HG03066 (cell line): ENCODE results near the gene ZC3H15.
"Not testable (repeated sequence)": the region's sequence is repeated elsewhere in the genome, so short reads cannot be mapped to it uniquely, and the experiment has no call there.

Experiments
- ATAC-seq: cut with Tn5 transposase; IDR thresholded peaks from one replicate; pipeline ENCODE4 v1.9.1; 2021; ENCODE audit warnings: low read depth; ENCODE audit not compliant: unreplicated experiment

Gene ZC3H15

GRCh38 chr2:186485871-186486650 is at the start of gene ZC3H15:
Gene ZC3H15 (plus strand): TSS chr2:186486260. CDS start chr2:186486383, 123 bp downstream.
- peak; percentile 76 for ATAC-seq

- no peak for ATAC-seq
These were observed 48.3 kb upstream of the ZC3H15 start for GRCh38 chr2:186437719-186438118.

DNA sequence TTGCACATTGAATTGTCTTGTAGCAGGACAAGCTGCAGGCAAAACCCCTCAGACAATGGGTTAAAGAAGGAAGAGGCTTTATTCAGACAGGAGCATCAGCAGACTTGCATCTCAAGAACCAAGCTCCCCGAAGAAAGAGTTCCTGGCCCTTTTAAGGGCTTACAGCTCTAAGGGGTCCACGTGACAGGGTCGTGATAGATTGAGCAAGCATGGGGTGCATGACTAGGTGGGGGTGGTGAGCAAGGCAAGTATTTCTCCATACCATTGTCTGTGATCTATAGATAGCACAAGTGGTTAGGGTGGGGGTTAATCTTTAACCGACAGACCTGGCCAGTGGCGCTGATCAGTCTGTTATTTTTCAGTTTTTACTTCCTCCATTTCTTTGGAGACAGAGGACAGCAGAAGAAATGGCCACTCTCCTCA is 46.4 kb upstream of the ZC3H15 start:
- not testable (repeated sequence) for ATAC-seq

GRCh38 chr2:186440506-186440905 is 45.6 kb upstream of the ZC3H15 start:
- no peak for ATAC-seq

- ATAC-seq, result no peak
These were observed 43.2 kb upstream of the ZC3H15 start for GRCh38 chr2:186442885-186443284.

DNA sequence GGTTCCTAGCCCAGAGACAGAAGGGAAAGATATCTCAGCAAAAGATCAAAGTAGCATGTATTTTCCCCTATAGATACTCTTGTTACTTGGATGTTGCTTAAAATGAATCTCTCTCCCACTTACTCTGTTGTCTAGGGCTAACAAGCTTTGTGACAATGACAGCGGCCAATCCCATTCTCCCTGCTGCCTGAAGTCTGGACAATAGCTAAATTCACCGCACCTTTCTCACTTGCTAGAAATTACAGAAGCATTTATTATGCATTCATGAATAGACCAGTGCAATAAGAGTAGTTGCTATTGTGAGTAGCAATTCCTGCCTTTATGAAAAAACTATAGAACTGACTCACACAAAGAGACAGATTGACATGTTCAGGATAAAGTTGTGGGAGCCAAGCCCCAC is 42.2 kb upstream of the ZC3H15 start:
- ATAC-seq, result no peak

DNA sequence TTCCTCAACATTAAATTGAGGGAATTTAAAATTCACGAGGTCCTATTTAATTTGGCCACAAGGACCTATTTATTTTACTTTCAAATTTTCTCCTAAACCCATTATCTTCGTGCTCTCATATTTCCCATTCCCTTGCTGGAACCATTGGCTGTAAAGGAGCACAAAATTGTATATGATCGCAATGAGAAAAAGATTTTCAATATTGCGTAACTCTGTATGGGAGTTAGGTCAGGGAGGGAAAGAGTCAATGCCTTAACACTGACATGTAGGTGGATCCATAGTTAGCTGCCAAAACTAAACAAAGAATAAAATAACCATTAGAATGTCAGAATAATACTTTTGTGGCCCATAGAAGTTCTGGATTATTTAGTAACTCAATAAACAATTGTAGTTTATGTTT is 40.6 kb upstream of the ZC3H15 start:
- ATAC-seq, result no peak

GRCh38 chr2:186455613-186456012 is 30.4 kb upstream of the ZC3H15 start:
- ATAC-seq, result no peak

DNA sequence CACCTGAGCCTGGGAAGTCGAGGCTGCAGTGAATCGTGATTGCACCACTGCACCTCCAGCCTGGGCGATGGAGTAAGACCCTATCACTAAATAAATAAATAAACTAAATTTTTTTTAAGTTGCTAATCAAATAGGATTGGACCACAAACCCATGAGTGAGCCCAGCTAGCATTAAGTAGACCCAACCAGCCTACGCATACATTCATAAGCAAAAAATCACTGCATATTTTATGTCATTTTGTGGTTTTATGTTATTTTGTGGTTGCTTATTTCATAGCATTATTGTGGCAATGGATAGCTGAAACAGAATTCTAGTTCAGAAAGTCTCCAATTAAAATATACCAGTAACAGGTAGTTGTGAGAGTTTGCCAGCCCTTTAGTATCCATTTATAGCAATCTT is 29.1 kb upstream of the ZC3H15 start:
- ATAC-seq, result no peak

DNA sequence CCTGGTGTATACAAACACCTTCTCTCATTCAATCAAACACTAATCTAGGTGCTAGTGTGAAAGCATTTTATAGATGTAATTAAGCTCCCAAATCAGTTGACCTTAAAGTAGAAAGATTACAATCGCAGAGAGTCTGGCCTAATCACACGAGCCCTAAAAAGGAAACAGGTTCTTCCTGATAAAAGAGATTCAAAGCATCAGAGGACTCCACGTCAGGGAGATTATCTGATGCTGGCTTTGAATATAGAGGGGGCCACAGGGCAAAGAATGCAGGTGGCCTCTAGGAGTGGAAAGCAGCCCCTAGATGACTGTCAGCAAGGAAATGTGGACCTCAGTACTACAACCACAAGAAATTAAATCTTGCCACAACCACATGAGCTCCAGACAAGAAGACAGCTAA is 28.2 kb upstream of the ZC3H15 start:
- ATAC-seq, result no peak

GRCh38 chr2:186459009-186459408 is 27.1 kb upstream of the ZC3H15 start:
- no peak for ATAC-seq

DNA sequence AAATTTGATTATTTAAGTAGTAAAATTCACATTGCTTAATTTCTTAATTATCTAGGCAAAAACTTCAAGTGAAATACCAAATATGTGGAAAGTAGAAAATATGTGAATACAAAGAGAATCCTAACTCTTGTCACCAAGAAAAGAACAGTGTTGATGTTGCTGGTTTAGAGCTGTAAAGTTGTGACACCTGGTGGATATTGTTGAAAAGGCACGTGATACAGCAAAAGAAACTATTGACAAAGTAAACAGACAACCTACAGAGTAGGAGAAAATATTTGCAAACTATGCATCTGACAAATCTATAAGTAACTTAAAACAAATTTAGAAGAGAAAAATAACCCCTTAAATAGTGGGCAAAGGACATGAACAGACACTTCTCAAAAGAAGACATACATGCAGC is 25.6 kb upstream of the ZC3H15 start:
- peak; percentile 63 for ATAC-seq

- ATAC-seq, result no peak
These were observed 19.3 kb upstream of the ZC3H15 start for GRCh38 chr2:186466743-186467142.

DNA sequence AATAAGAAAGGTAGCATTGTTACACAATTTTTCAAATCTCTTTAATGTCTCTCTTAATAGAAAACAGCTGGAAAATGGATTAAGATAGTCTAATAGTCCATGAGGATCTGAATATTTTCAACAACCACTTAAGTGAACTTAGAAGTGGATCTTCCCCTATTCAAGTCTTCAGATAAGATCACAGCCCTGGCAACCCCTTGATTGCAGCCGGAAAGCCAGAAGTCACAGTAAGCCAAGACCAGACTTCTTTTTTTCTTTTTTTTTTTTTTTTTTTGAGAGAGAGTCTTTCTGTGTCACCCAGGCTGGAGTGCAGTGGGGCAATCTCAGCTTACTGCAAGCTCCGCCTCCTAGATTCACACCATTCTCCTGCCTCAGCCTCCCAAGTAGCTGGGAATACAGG is 18.6 kb upstream of the ZC3H15 start:
- no peak for ATAC-seq

DNA sequence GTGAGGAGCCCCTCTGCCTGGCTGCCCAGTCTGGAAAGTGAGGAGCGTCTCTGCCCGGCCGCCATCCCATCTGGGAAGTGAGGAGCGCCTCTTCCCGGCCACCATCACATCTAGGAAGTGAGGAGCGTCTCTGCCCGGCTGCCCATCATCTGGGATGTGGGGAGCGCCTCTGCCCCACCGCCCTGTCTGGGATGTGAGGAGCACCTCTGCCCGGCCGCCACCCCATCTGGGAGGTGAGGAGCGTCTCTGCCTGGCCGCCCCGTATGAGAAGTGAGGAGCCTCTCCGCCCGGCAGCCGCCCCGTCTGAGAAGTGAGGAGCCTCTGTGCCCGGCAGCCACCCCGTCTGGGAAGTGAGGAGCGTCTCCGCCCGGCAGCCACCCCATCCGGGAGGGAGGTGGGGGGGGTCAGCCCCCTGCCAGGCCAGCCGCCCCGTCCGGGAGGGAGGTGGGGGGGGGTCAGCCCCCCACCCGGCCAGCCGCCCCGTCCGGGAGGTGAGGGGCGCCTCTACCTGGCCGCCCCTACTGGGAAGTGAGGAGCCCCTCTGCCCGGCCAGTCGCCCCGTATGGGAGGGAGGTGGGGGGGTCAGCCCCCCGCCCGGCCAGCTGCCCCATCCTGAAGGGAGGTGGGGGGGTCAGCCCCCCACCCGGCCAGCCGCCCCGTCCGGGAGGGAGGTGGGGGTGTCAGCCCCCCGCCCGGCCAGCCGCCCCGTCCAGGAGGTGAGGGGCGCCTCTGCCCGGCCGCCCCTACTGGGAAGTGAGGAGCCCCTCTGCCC is 13.2 kb upstream of the ZC3H15 start:
- not testable (repeated sequence) for ATAC-seq

GRCh38 chr2:186474239-186474638 is 11.8 kb upstream of the ZC3H15 start:
- not testable (repeated sequence) for ATAC-seq

- no peak for ATAC-seq
These were observed 8.3 kb upstream of the ZC3H15 start for GRCh38 chr2:186477790-186478189.

DNA sequence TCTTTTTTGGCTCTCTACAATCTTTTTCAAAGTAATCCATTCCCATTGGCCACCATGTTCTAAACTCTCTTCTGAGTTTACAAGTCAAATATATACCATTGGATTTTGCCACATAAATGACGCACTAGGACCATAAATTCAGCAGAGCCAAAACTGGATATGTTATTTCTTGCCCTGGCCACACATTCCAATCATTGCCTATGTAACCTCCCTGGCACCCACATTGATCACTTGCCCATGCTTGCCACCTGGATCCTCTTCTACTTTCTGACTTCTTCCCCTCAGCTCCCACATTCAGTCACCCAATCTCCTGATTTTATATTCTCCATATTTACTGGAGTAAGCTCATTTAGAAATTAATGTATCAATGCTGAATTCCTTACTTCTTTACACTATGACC is 5.1 kb upstream of the ZC3H15 start:
- ATAC-seq, result no peak

GRCh38 chr2:186484062-186484735 is 1.9 kb upstream of the ZC3H15 start:
- ATAC-seq, result no peak

GRCh38 chr2:186485576-186485870 is 537 bp upstream of the ZC3H15 start:
- no peak for ATAC-seq
